GM18502 (cell line): Measurements from ENCODE around the gene C17orf107.
"Not testable (repeated sequence)": the region's sequence is repeated elsewhere in the genome, so short reads cannot be mapped to it uniquely, and the experiment has no call there.

Experiments used
- ATAC-seq: cut with Tn5 transposase; IDR thresholded peaks from one replicate; pipeline ENCODE4 v1.9.1; 2021; ENCODE audit warnings: mild to moderate bottlenecking; ENCODE audit not compliant: unreplicated experiment, poor library complexity

C17orf107 gene

DNA sequence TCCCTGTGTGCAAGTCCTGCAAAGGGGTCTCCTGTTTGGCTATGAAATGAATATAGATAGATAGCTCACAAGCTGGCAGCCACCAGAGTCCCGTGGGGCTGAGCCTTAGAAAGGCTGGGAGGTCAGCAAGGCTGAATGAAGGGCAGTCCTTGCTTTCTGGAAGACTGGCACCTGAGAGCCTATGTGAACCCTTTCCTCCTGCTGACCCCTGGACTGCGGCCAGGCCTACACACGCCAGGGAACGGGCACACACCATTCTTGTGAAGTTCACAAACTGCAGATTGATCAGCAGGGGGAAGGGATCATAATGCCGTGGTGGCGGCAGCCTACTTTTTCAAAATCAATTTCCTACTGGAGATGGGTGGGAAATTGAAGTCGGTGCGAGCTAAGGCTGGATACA is 985 bp upstream of the C17orf107 start:
- no peak for ATAC-seq

DNA sequence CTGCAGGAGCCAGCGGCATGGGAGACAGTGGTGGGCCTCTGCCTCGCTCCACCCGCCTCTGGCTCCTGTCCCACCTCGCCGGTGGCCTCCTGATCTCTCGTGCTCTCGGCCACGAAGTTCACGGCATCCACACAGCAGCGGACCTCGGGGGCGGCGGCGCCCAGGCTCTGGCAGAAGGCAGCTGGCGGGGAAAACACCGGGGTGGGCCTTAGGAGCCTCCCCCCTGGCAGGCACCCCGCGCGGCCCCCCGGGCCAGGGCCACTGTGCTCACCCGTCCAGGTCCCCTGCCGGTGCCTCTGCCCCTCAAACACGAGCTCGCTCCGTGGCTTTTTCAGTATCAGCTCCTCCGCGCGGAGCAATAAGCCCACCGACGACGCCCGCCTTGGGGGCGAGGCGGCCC is 409 bp upstream of the C17orf107 start:
- ATAC-seq: peak; percentile 19

DNA sequence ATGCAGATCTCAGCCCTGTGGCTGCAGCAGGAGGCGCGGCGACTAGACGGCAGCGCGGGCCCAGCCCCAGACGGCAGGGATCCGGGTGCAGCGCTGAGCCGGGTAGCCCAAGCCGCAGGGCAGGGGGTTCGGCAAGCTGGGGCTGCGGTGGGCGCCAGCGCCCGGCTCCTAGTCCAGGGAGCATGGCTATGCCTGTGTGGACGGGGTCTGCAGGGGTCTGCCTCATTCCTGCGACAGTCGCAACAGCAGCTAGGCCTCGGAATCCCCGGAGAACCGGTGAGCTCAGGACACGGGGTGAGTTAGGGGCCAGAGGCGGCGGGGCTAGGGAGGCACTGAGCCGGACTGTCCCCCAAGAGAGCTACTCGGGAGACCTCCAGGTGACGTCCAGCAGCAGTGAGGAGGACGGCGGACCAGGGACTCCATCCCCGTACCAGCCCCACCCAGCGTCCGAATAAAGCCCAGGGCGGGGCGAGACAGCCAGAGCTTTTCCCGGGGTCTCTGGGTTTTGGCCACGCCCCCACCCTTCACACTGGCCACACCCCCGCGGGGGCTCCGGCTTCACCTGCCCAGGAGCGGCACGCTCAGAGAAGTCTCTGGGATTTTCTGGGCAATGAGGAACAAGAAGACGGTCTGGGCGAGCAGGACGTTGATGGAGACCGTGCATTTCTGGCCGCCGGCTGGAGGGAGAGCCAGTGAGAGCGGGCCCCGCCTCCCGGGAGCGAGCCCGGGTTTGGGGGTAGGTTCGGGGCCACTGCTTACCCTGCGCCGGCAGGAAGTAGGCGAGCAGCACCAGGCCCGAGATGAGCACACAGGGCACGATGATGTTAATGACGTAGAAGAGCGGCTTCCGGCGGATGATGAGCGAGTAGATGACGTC is 1.1 kb downstream of the C17orf107 start:
- no peak for ATAC-seq

- ATAC-seq: no peak
Observed at GRCh38 chr17:4901108-4901647, 1.8 kb downstream of the C17orf107 start.

GRCh38 chr17:4901648-4902344 is 2.5 kb downstream of the C17orf107 start:
- ATAC-seq: no peak

DNA sequence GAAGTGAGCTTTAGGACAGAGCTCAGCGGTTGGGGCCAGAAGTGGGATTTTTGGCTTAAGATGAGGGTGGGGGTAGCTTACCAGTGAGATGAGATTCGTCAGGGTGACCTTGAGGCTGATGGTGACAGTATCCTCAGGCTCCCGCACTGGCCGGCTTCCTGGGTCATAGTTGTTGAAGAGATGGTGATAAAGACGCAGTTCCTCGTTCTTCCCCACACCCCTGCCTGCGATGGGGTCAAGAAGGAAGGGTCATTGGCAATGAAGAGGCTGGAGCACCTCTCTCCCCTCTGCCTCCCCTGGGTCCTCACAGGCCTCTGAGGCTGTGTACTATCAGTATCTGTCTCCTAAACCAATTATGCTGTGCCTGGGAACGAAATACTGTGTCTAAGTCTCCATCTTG is 3.2 kb downstream of the C17orf107 start:
- ATAC-seq: no peak

- ATAC-seq: no peak
Observed at GRCh38 chr17:4903051-4903818, 3.9 kb downstream of the C17orf107 start, which contains the start of gene CHRNE. Gene CHRNE, minus strand, starts transcription at chr17:4903098. Its CDS starts 35 bp downstream, at chr17:4903063.

DNA sequence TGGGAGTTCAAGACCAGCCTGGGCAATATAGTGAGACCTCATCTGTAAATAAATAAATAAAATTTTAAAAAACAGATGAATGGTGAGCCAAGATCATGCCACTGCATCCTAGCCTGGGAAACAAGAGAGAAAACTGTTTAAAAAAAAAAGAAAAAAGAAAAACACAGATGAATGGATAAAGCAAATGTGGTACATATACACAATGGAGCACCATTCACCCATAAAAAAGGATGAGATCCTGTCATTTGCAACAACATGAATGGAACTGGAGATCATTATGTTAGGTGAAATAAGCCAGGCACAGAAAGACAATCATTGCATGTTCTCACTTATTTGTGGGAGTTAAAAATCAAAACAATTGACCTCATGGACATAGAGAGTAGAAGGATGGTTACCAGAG is 7.3 kb downstream of the C17orf107 start:
- not testable (repeated sequence) for ATAC-seq

GRCh38 chr17:4908301-4908700 is 9.0 kb downstream of the C17orf107 start:
- no peak for ATAC-seq

DNA sequence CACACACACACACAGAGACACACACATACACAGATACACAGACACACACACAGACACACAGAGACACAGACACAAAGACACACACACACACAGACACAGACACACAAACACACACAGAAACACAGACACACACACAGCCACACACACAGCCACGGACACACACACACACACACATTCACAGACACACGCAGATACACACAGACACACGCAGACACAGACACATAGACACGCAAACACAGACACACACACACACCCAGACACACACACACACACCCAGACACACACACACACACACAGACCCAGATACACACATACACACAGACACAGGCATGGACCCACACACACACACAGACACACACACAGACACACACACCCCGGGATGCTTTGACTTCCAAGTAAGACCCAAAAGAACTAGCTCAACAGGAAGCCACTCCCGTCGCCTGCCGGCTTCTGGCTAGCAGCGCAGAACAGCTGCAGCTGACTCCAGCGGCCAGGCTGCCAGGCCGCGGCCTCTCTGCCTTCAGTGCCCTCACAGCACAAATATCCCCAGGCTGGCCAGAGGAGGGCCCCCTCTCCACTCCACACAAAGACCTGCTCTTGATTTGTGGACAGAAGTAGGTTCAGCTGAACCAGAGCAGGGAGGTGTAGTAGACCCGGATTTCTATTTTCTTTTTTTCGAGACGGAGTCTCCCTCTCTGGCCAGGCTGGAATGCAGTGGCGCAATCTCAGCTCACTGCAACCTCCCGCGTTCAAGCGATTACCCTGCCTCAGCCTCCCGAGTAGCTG is 9.6 kb downstream of the C17orf107 start:
- ATAC-seq: no peak

DNA sequence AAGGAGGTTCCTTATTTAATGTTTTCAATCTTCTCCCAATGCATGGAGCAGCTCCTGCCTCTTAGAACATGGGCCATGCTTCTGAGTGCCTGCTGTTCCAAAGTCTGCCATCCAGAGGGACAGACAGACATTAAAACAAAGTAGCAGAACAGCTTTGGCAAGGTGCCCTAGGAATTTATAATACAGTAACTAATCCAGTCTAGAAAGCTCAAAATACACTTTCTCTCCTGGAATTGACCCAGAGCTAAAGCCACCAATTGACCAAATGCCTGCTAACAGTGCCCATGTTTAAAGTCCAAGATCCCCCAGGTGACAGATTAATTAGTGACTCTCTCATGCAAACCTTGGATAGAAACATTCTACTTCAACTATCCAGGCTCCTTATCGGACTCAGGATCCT is 14.7 kb downstream of the C17orf107 start:
- no peak for ATAC-seq

DNA sequence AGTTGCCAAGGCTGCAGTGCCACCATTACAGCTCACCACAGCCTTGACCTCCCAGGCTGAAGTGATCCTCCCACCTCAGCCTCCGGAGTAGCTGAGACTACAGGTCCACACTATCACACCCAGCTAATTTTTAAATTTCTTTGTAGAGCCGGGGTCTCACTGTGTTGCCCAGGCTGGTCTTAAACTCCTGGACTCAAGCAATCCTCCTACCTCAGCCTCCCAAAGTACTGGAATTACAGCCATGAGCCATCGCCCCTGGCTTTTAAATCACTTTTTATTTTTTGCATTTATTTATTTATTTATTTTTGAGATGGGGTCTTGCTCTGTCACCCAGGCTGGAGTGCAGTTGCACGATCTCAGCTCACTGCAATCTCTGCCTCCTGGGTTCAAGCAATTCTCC is 15.2 kb downstream of the C17orf107 start:
- ATAC-seq: not testable (repeated sequence)

DNA sequence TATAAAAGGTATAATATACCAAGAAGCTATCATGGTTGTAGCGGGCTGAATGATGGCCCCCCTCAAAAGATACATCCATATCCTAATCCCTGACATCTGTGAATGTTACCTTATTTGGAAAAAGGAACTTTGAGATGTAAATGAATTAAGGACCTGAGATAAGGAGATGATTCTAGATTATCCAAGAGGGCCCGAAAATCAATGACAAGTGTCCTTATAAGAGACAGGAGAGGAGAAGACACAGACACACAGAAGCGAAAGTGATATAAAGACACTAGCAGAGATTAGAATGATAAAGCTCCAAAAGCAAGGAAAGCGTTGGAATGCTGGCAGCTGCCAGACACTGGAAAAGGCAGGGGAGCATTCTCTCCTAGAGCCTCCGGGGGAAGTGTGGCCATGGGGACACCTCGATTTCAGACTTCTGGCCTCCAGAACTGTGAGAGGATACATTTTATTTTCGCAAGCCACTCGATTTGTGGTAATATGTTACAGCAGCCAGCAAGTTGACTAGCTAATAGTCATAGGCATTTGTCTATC is 20.2 kb downstream of the C17orf107 start:
- ATAC-seq: no peak

DNA sequence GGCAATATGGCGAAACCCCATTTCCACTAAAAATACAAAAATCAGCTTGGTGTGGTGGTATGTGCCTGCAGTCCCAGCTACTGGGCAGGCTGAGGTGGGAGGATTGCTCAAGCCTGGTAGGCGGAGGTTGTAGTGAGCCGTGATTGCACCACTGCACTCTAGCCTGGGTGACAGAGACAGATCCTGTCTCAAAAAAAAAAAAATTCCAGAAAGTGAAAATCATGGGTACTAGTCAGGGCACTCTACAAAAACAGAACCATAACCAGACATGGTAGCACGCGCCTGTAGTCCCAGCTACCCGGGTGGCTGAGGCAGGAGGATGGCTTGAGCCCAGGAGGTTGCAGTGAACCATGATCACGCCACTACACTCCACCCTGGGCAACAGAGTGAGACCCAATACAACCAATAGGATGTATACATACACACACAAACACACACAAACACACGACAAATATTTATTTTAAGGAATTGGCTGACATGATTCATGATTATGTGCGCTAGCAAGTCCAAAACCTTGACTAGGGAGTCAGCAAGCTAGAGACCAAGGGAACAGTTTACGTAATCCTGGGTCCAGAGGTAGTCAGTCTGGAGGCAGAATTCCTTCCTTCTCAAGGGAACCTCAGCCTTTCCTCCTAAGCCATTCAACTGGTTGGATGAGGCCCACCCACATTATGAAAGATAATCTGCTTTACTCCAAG is 21.2 kb downstream of the C17orf107 start:
- no peak for ATAC-seq

DNA sequence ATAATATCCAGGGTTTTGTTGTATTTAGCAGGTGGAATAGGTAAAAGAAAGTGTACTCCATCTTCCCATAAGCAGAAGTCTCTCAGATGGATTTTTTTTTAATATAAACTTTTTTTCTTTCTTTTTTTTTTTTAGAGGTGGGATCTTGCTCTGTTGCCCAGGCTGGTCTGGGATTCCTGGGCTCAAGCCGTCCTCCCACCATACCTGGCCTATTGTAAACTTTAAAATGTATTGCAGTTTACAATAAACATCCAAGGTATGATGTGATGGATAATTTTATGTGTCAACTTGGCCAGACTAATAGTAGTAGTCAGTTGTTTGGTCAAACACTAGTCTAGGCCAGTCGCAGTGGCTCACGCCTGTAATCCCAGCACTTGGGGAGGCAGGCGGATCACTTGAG is 22.0 kb downstream of the C17orf107 start:
- ATAC-seq: no peak

DNA sequence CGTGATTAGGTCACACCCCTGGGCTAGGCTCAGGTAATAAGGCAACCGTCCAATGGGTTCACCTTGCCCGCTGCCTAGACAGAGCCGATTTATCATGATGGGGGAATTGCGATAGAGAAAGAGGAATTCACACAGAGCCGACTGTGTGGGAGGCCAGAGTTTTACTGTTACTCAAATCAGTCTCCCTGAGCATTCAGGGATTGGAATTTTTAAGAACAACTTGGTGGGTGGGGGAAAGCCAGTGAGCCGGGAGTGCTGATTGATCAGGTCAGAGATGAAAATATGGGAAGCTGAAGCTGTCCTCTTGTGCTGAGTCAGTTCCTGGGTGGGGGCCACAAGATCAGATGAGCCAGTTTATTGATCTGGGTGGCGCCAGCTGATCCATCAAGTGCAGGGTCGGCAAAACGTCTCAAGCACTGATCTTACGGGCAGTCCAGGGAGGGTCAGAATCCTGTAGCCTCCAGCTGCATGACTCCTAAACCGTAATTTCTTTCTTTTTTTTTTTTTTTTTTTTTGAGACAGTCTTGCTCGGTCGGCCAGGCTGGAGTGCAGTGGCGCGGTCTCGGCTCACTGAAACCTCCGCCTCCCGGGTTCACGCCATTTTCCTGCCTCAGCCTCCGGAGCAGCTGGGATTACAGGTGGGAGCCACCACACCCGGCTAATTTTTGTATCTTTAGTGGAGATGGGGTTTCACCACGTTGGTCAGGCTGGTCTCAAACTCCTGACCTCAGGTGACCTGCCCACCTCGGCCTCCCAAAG is 27.4 kb downstream of the C17orf107 start:
- ATAC-seq: not testable (repeated sequence)

- no peak for ATAC-seq
Observed at GRCh38 chr17:4928881-4929280, 29.5 kb downstream of the C17orf107 start.

DNA sequence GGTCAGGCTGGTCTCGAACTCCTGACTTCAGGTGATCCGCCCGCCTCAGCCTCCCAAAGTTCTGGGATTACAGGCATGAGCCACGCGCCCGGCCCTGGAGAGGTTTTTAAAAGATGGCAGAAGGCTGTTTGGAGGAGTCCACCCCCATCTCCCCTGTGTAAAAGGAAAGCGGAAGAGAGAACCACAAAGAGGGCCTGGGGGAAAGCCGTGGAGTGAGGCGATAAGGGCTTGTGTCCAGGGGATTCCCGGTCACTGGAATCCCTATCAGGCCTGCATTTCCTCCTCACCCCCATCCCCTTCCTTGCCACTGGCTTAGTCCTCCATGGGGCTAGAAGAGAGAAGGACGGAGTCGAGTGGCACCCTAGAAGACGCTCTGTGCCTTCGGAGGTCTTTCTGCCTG is 32.6 kb downstream of the C17orf107 start, which contains the start of gene GP1BA:
GP1BA (plus strand) TSS at position 315 of the 400 bp plus-strand sequence. CDS start 328 bp downstream, outside the sequence.
- no peak for ATAC-seq
